ENCODE results near the gene PSORS1C2. TPM values are rescaled to one million over a fixed set of nuclear protein-coding genes. Genes with fewer than 3 reads are reported as not detected.
"Not testable (repeated sequence)": the region's sequence is repeated elsewhere in the genome, so short reads cannot be mapped to it uniquely, and the experiment has no call there.

Gene PSORS1C2
- total RNA-seq, 1 experiment from 2014 or later, result not detected

DNA sequence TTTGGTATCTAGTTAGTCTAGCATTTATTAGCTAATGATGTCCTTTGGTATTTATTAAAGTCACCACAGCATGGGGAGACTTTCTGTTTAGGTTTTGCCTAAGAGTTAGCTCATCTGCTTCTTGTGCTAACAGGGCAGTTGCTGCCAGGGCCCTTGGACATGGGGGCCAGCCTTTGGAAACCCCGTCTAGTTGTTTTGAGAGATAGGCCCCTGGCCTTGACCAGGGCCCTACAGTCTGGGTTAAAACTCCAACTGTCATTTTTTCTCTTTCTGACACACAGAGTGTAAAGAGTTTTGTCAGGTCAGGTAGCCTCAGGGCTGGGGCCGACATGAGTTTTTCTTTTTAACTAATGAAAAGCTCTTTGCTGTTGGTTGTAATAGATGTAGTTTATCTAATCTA is 44.4 kb upstream of the PSORS1C2 start:
- H2AFZ ChIP-seq; H3K4me1 ChIP-seq (replicated peaks; ENCODE audit: insufficient read depth); intact Hi-C loops (cut with micrococcal nuclease; ENCODE audit: unreplicated experiment); POLR2A ChIA-PET (ENCODE audit: unreplicated experiment); H3F3A ChIP-seq (ENCODE audit: insufficient read depth, low read depth); H3K9me3 ChIP-seq (ENCODE audit: insufficient read depth, low read depth); H3K9me2 ChIP-seq (ENCODE audit: insufficient read depth); H3K79me2 ChIP-seq (ENCODE audit: low read depth); H3K4me3 ChIP-seq; BruUV-seq (replicated peaks); H3K4me2 ChIP-seq; DNase-seq; H3K27me3 ChIP-seq (ENCODE audit: insufficient read depth, low read depth); H4K20me1 ChIP-seq (ENCODE audit: insufficient read depth); H3K27ac ChIP-seq; CTCF ChIA-PET; H3K36me3 ChIP-seq (ENCODE audit: low read depth): not testable (repeated sequence)

DNA sequence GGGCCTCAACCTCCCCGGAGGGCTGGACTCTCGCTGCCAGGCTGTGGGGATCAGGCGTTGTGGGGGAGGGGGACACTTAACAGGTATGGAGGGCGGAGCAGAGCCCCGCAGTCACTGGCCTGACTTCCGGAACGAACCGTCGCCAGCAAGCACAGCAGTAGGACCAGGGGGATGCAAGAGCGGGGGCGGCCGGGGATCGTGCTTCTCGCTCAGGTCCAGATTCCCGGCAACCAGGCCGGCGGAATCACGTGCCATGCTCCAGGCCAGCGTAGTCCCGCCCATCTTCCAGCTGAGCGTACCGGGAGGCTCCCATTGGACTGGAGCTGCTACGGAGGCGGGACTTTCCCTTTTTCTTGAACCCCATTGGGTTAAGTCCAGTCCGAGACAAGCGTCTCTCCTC is 41.6 kb upstream of the PSORS1C2 start:
- Histone ChIP-seq H4K20me1 (ENCODE audit: insufficient read depth) (no peaks in the 10 kb centered on the region), H2AFZ (no peak overlapping the region), H3K4me3 (no peak overlapping the region), H3K4me1 (replicated peaks; ENCODE audit: insufficient read depth) (no peaks in the 10 kb centered on the region), H3K9me3 (ENCODE audit: insufficient read depth, low read depth) (no peaks in the 10 kb centered on the region), H3K36me3 (ENCODE audit: low read depth) (no peaks in the 10 kb centered on the region), H3K79me2 (ENCODE audit: low read depth) (no peaks in the 10 kb centered on the region), H3K27me3 (ENCODE audit: insufficient read depth, low read depth) (no peaks in the 10 kb centered on the region), H3K9me2 (ENCODE audit: insufficient read depth) (no peaks in the 10 kb centered on the region), H3K4me2 (no peak overlapping the region), H3K27ac (no peak overlapping the region), H3F3A (ENCODE audit: insufficient read depth, low read depth) (no peaks in the 10 kb centered on the region)
- no TSS peak for BruUV-seq (replicated peaks)
- TF ChIP-seq EZH2 (IDR thresholded peaks at IDR 0.05; ENCODE audit: low read depth), result no peak
- TF ChIP-seq, protein P1, sequence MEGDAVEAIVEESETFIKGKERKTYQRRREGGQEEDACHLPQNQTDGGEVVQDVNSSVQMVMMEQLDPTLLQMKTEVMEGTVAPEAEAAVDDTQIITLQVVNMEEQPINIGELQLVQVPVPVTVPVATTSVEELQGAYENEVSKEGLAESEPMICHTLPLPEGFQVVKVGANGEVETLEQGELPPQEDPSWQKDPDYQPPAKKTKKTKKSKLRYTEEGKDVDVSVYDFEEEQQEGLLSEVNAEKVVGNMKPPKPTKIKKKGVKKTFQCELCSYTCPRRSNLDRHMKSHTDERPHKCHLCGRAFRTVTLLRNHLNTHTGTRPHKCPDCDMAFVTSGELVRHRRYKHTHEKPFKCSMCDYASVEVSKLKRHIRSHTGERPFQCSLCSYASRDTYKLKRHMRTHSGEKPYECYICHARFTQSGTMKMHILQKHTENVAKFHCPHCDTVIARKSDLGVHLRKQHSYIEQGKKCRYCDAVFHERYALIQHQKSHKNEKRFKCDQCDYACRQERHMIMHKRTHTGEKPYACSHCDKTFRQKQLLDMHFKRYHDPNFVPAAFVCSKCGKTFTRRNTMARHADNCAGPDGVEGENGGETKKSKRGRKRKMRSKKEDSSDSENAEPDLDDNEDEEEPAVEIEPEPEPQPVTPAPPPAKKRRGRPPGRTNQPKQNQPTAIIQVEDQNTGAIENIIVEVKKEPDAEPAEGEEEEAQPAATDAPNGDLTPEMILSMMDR (conservative IDR thresholded peaks at IDR 0.05), result no peak
- intact Hi-C loops (cut with micrococcal nuclease; ENCODE audit: unreplicated experiment), result no loop called here
- DNase-seq, result no peak
- ChIA-PET CTCF (interaction anchor here (0.5 kb wide), 1 partner anchor 51 kb away, joined by 3 read pairs; no protein-coding TSS in a partner anchor), POLR2A (ENCODE audit: unreplicated experiment) (no interaction called here)

DNA sequence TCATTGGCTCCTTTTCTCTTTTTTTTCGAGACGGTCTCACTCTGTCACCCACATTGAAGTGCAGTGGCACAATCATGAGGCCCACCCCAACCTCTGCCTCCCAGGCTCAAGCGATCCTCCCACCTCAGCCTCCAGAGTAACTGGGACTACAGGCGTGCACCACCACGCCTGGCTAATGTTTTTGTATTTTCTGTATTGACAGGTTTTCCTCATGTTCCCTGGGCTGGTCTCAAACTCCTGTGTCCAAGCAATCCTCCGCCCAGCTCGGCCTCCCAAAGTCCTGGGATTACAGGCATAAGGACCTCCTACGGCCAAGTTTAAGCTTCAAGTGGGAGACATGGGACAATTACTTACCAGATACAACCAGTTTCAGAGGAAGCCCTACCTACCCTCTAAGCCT is 41.0 kb upstream of the PSORS1C2 start:
- no peak overlapping the region for H3K27ac ChIP-seq
- H4K20me1 ChIP-seq (ENCODE audit: insufficient read depth), result no peaks in the 10 kb centered on the region
- H3K36me3 ChIP-seq (ENCODE audit: low read depth), result no peaks in the 10 kb centered on the region
- intact Hi-C loops (cut with micrococcal nuclease; ENCODE audit: unreplicated experiment), result no loop called here
- DNase-seq, result no peak
- H3F3A ChIP-seq (ENCODE audit: insufficient read depth, low read depth), result no peaks in the 10 kb centered on the region
- H3K79me2 ChIP-seq (ENCODE audit: low read depth), result no peaks in the 10 kb centered on the region
- CTCF ChIA-PET, result no interaction called here
- no peaks in the 10 kb centered on the region for H3K9me3 ChIP-seq (ENCODE audit: insufficient read depth, low read depth)
- POLR2A ChIA-PET (ENCODE audit: unreplicated experiment), result no interaction called here
- no peak overlapping the region for H3K4me3 ChIP-seq
- no peaks in the 10 kb centered on the region for H3K9me2 ChIP-seq (ENCODE audit: insufficient read depth)
- no peak overlapping the region for H2AFZ ChIP-seq
- TF ChIP-seq, protein P1 (conservative IDR thresholded peaks at IDR 0.05), result no peak
- no peak for TF ChIP-seq EZH2 (IDR thresholded peaks at IDR 0.05; ENCODE audit: low read depth)
- BruUV-seq (replicated peaks), result no TSS peak
- H3K27me3 ChIP-seq (ENCODE audit: insufficient read depth, low read depth), result no peaks in the 10 kb centered on the region
- no peaks in the 10 kb centered on the region for H3K4me1 ChIP-seq (replicated peaks; ENCODE audit: insufficient read depth)
- H3K4me2 ChIP-seq, result no peak overlapping the region

DNA sequence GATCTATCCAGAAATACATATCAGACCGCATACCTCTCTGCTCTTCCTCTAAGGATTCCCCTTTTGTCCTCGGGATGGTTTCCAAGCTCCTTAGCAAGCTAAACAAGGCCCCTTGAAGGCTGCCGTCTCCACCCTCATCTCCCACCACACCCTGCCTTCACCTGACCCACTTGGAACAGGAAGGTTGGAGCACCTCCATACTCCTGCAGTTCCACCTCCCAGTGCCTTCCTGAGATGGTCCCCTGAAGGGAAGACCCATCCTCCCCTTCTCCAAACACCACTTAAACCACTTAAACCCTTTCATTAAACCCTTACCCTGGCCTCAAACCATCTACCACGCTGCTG is 40.1 kb upstream of the PSORS1C2 start:
- no peaks in the 10 kb centered on the region for H3K27me3 ChIP-seq (ENCODE audit: insufficient read depth, low read depth)
- H3K9me3 ChIP-seq (ENCODE audit: insufficient read depth, low read depth), result no peaks in the 10 kb centered on the region
- H3K9me2 ChIP-seq (ENCODE audit: insufficient read depth), result no peaks in the 10 kb centered on the region
- no TSS peak for BruUV-seq (replicated peaks)
- POLR2A ChIA-PET (ENCODE audit: unreplicated experiment), result no interaction called here
- no peak for DNase-seq
- H3K4me1 ChIP-seq (replicated peaks; ENCODE audit: insufficient read depth), result no peaks in the 10 kb centered on the region
- H3K79me2 ChIP-seq (ENCODE audit: low read depth), result no peaks in the 10 kb centered on the region
- H2AFZ ChIP-seq, result no peak overlapping the region
- H3K4me3 ChIP-seq, result no peak overlapping the region
- CTCF ChIA-PET, result interaction anchor here (0.6 kb wide), 1 partner anchor 21 kb away, joined by 3 read pairs; the partner anchor contains the start of gene TCF19
- H4K20me1 ChIP-seq (ENCODE audit: insufficient read depth), result no peaks in the 10 kb centered on the region
- no peaks in the 10 kb centered on the region for H3F3A ChIP-seq (ENCODE audit: insufficient read depth, low read depth)
- TF ChIP-seq, protein P1 (conservative IDR thresholded peaks at IDR 0.05), result no peak
- no peak for TF ChIP-seq EZH2 (IDR thresholded peaks at IDR 0.05; ENCODE audit: low read depth)
- no peaks in the 10 kb centered on the region for H3K36me3 ChIP-seq (ENCODE audit: low read depth)
- no peak overlapping the region for H3K27ac ChIP-seq
- no peak overlapping the region for H3K4me2 ChIP-seq
- intact Hi-C loops (cut with micrococcal nuclease; ENCODE audit: unreplicated experiment), result no loop called here

Data from PC-9 (cell line).